Activated T-helper 1 cell treated with anti-CD3 and anti-CD28 coated beads, Interleukin-12 subunit alpha, Interleukin-12 subunit beta, Interleukin-2, Interleukin-4 antibody, amounts not matched to agents 30 ng/mL and 10 ng/mL and 1 ng/mL, durations not matched to agents 14 hours and 24 hours and 36 hours (primary cell): ENCODE data around the gene HYAL4. TPM values are rescaled to one million over a fixed set of nuclear protein-coding genes. Genes with fewer than 3 reads are reported as not detected.
"Not testable (repeated sequence)": the region's sequence is repeated elsewhere in the genome, so short reads cannot be mapped to it uniquely, and the experiment has no call there.

ENCODE experiments used
- DNase-seq: peaks from one replicate; pipeline ENCODE4 v3.0.0; 2021; ENCODE audit warnings: low spot score
- H3K27ac Mint-ChIP-seq: one replicate; pipeline ENCODE4 v1.8.0; 2021; ENCODE audit warnings: mild to moderate bottlenecking, mixed read lengths
- H3K27me3 Mint-ChIP-seq: one replicate; pipeline ENCODE4 v1.8.0; 2022; ENCODE audit warnings: mild to moderate bottlenecking, moderate library complexity, mixed read lengths; ENCODE audit not compliant: insufficient read depth
- H3K36me3 Mint-ChIP-seq: one replicate; pipeline ENCODE4 v1.8.0; 2021; ENCODE audit warnings: low read depth, mixed read lengths
- H3K4me1 Mint-ChIP-seq: one replicate; pipeline ENCODE4 v1.8.0; 2021; ENCODE audit warnings: low read depth, mixed read lengths
- H3K4me3 Mint-ChIP-seq: one replicate; pipeline ENCODE4 v1.8.0; 2021; ENCODE audit warnings: mild to moderate bottlenecking, moderate library complexity, mixed read lengths
- H3K9me3 Mint-ChIP-seq: one replicate; pipeline ENCODE4 v1.8.0; 2021; ENCODE audit warnings: mixed read lengths
- intact Hi-C: fragments of 100-400 bp; cut with micrococcal nuclease; formaldehyde crosslinking; loops from one replicate; pipeline ENCODE4 v1.15.1; 2024
- total RNA-seq: library from RNA; stranded (reverse); gene quantifications from 2 replicates; pipeline ENCODE4 v1.2.3, GENCODE V29; 2022

HYAL4 gene
- total RNA-seq, 1 donor from 2014 or later: not detected

- intact Hi-C loops: loop anchor here (10.0 kb wide), 1 partner anchor 64 kb away; no protein-coding TSS in a partner anchor
- Mint-ChIP-seq H3K4me1 (no peaks in the 10 kb centered on the region), H3K4me3 (no peak overlapping the region), H3K36me3 (no peaks in the 10 kb centered on the region), H3K9me3 (no peaks in the 10 kb centered on the region), H3K27me3 (peaks cover 11% of the 10 kb centered on the region), H3K27ac (no peak overlapping the region)
- no peak for DNase-seq
These were observed 36.3 kb downstream of the HYAL4 start for GRCh38 chr7:123881300-123881699.

GRCh38 chr7:123883154-123883553, 38.2 kb downstream of the HYAL4 start:
- no peaks in the 10 kb centered on the region for H3K36me3 Mint-ChIP-seq
- no peak for DNase-seq
- H3K27me3 Mint-ChIP-seq: peaks cover 9% of the 10 kb centered on the region
- H3K9me3 Mint-ChIP-seq: no peaks in the 10 kb centered on the region
- intact Hi-C loops: loop anchor here (10.0 kb wide), 1 partner anchor 62 kb away; no protein-coding TSS in a partner anchor
- no peaks in the 10 kb centered on the region for H3K4me1 Mint-ChIP-seq
- H3K4me3 Mint-ChIP-seq: no peak overlapping the region
- H3K27ac Mint-ChIP-seq: no peak overlapping the region

- Mint-ChIP-seq H3K4me3 (no peak overlapping the region), H3K36me3 (no peaks in the 10 kb centered on the region), H3K27ac (no peak overlapping the region), H3K4me1 (no peaks in the 10 kb centered on the region), H3K27me3 (peaks cover 8% of the 10 kb centered on the region), H3K9me3 (no peaks in the 10 kb centered on the region)
- intact Hi-C loops: loop anchor here (10.0 kb wide), 1 partner anchor 57 kb away; no protein-coding TSS in a partner anchor
- no peak for DNase-seq
These were observed 43.2 kb downstream of the HYAL4 start for GRCh38 chr7:123888192-123888591.

GRCh38 chr7:123894753-123895152, 49.8 kb downstream of the HYAL4 start:
- H3K27ac Mint-ChIP-seq, H3K4me3 Mint-ChIP-seq, H3K4me1 Mint-ChIP-seq, H3K27me3 Mint-ChIP-seq, H3K36me3 Mint-ChIP-seq, intact Hi-C loops, H3K9me3 Mint-ChIP-seq, DNase-seq: not testable (repeated sequence)

- DNase-seq: no peak
- Mint-ChIP-seq H3K27me3 (no peaks in the 10 kb centered on the region), H3K4me3 (no peak overlapping the region), H3K27ac (no peak overlapping the region), H3K9me3 (no peaks in the 10 kb centered on the region), H3K4me1 (no peaks in the 10 kb centered on the region), H3K36me3 (no peaks in the 10 kb centered on the region)
- intact Hi-C loops: no loop called here
These were observed 56.1 kb downstream of the HYAL4 start for GRCh38 chr7:123901101-123901500.

GRCh38 chr7:123905714-123906113, 60.7 kb downstream of the HYAL4 start:
- Mint-ChIP-seq H3K27me3 (no peaks in the 10 kb centered on the region), H3K36me3 (no peaks in the 10 kb centered on the region), H3K9me3 (no peaks in the 10 kb centered on the region), H3K27ac (no peak overlapping the region), H3K4me1 (no peaks in the 10 kb centered on the region), H3K4me3 (no peak overlapping the region)
- intact Hi-C loops: no loop called here
- DNase-seq: no peak

GRCh38 chr7:123916240-123916724, 71.3 kb downstream of the HYAL4 start:
- intact Hi-C loops: loop anchor here (1.0 kb wide), 1 partner anchor 292 kb away; no protein-coding TSS in a partner anchor
- peaks cover 2% of the 10 kb centered on the region for H3K27me3 Mint-ChIP-seq
- H3K27ac Mint-ChIP-seq: no peak overlapping the region
- DNase-seq: no peak
- H3K36me3 Mint-ChIP-seq: no peaks in the 10 kb centered on the region
- no peaks in the 10 kb centered on the region for H3K9me3 Mint-ChIP-seq
- H3K4me1 Mint-ChIP-seq: no peaks in the 10 kb centered on the region
- no peak overlapping the region for H3K4me3 Mint-ChIP-seq

GRCh38 chr7:123917878-123918277, 72.9 kb downstream of the HYAL4 start:
- Mint-ChIP-seq H3K27ac (no peak overlapping the region), H3K27me3 (peaks cover 2% of the 10 kb centered on the region), H3K36me3 (no peaks in the 10 kb centered on the region), H3K4me3 (no peak overlapping the region), H3K9me3 (no peaks in the 10 kb centered on the region), H3K4me1 (no peaks in the 10 kb centered on the region)
- no peak for DNase-seq
- intact Hi-C loops: no loop called here

- no peak overlapping the region for H3K4me3 Mint-ChIP-seq
- DNase-seq: no peak
- no peaks in the 10 kb centered on the region for H3K9me3 Mint-ChIP-seq
- no peaks in the 10 kb centered on the region for H3K4me1 Mint-ChIP-seq
- no peak overlapping the region for H3K27ac Mint-ChIP-seq
- H3K36me3 Mint-ChIP-seq: no peaks in the 10 kb centered on the region
- H3K27me3 Mint-ChIP-seq: peaks cover 2% of the 10 kb centered on the region
- intact Hi-C loops: no loop called here
These were observed 73.3 kb downstream of the HYAL4 start for GRCh38 chr7:123918309-123918708.

GRCh38 chr7:123923599-123923998, 78.6 kb downstream of the HYAL4 start:
- intact Hi-C loops: no loop called here
- H3K4me1 Mint-ChIP-seq: no peaks in the 10 kb centered on the region
- H3K36me3 Mint-ChIP-seq: no peaks in the 10 kb centered on the region
- H3K27me3 Mint-ChIP-seq: peaks cover 2% of the 10 kb centered on the region
- H3K4me3 Mint-ChIP-seq: no peak overlapping the region
- DNase-seq: no peak
- no peaks in the 10 kb centered on the region for H3K9me3 Mint-ChIP-seq
- no peak overlapping the region for H3K27ac Mint-ChIP-seq

- H3K4me3 Mint-ChIP-seq: no peak within 1 kb of the TSS
- no peaks in the 10 kb centered on the region for H3K27me3 Mint-ChIP-seq
- no peaks in the 10 kb centered on the region for H3K36me3 Mint-ChIP-seq
- intact Hi-C loops: no loop called here
- no peak within 1 kb of the TSS for H3K27ac Mint-ChIP-seq
- DNase-seq: no peak
- no peaks in the 10 kb centered on the region for H3K4me1 Mint-ChIP-seq
- no peaks in the 10 kb centered on the region for H3K9me3 Mint-ChIP-seq
These were observed 80.0 kb downstream of the HYAL4 start, which contains the start of gene SPAM1 for GRCh38 chr7:123924941-123925340. SPAM1 (plus strand) TSS chr7:123925241; CDS start chr7:123953571, 28,330 bp downstream.

Other genes with a start within 250 kb of the HYAL4 start
- not detected in 2 replicates for gene ASB15, start 243.3 kb upstream of the HYAL4 start, total RNA-seq
- gene LMOD2, start 189.3 kb upstream of the HYAL4 start, total RNA-seq: not detected in 2 replicates
- gene WASL, start 96.2 kb upstream of the HYAL4 start, total RNA-seq: 7.3 and 7.5 TPM in 2 replicates
- not detected in 2 replicates for gene SPAM1, start 80.1 kb downstream of the HYAL4 start, total RNA-seq
- not detected in 2 replicates for gene TMEM229A, start 187.9 kb downstream of the HYAL4 start, total RNA-seq